HG02642 (cell line): ENCODE results near the gene GOLIM4.
A peak's percentile ranks its signal among the peaks of the same experiment; 100 is the strongest.
"Not testable (repeated sequence)": the region's sequence is repeated elsewhere in the genome, so short reads cannot be mapped to it uniquely, and the experiment has no call there.

ENCODE experiments used
- ATAC-seq: cut with Tn5 transposase; IDR thresholded peaks from one replicate; pipeline ENCODE4 v1.9.1; 2021; ENCODE audit warnings: mild to moderate bottlenecking; ENCODE audit not compliant: unreplicated experiment, poor library complexity

Gene GOLIM4

GRCh38 chr3:168095611-168096209, at the start of gene GOLIM4:
Gene GOLIM4 (minus strand): TSS chr3:168095924. CDS start chr3:168095285, 639 bp downstream.
- peak; percentile 87 for ATAC-seq

GRCh38 chr3:168141405-168141998, 45.8 kb upstream of the GOLIM4 start:
- ATAC-seq: peak; percentile 59

- no peak for ATAC-seq
Observed at GRCh38 chr3:168139947-168140346, 44.2 kb upstream of the GOLIM4 start.

- ATAC-seq: no peak
Observed at GRCh38 chr3:168138421-168138820, 42.7 kb upstream of the GOLIM4 start.

- no peak for ATAC-seq
Observed at GRCh38 chr3:168134931-168135330, 39.2 kb upstream of the GOLIM4 start.

GRCh38 chr3:168130250-168130649, 34.5 kb upstream of the GOLIM4 start:
- not testable (repeated sequence) for ATAC-seq

- ATAC-seq: not testable (repeated sequence)
Observed at GRCh38 chr3:168128463-168128862, 32.7 kb upstream of the GOLIM4 start.

- ATAC-seq: no peak
Observed at GRCh38 chr3:168127466-168127865, 31.7 kb upstream of the GOLIM4 start.

- ATAC-seq: no peak
Observed at GRCh38 chr3:168124791-168125190, 29.1 kb upstream of the GOLIM4 start.

- ATAC-seq: no peak
Observed at GRCh38 chr3:168124291-168124690, 28.6 kb upstream of the GOLIM4 start.

- no peak for ATAC-seq
Observed at GRCh38 chr3:168123201-168124176, 27.8 kb upstream of the GOLIM4 start.

GRCh38 chr3:168121184-168122017, 25.7 kb upstream of the GOLIM4 start:
- no peak for ATAC-seq

- no peak for ATAC-seq
Observed at GRCh38 chr3:168117853-168118313, 22.2 kb upstream of the GOLIM4 start.

GRCh38 chr3:168117059-168117458, 21.3 kb upstream of the GOLIM4 start:
- no peak for ATAC-seq

GRCh38 chr3:168116279-168116678, 20.6 kb upstream of the GOLIM4 start:
- ATAC-seq: no peak

GRCh38 chr3:168113848-168114247, 18.1 kb upstream of the GOLIM4 start:
- no peak for ATAC-seq

- ATAC-seq: no peak
Observed at GRCh38 chr3:168112894-168113293, 17.2 kb upstream of the GOLIM4 start.

GRCh38 chr3:168104361-168104760, 8.6 kb upstream of the GOLIM4 start:
- ATAC-seq: no peak

- no peak for ATAC-seq
Observed at GRCh38 chr3:168102735-168103410, 7.1 kb upstream of the GOLIM4 start.
